Activated T-cell treated with anti-CD3 and anti-CD28 coated beads for 4 hours (primary cell): Measurements from ENCODE around the gene SMAD6.

Experiments used
- DNase-seq: peaks from one replicate; pipeline ENCODE4 v3.0.0-alpha.2; 2020

The SMAD6 gene

DNA sequence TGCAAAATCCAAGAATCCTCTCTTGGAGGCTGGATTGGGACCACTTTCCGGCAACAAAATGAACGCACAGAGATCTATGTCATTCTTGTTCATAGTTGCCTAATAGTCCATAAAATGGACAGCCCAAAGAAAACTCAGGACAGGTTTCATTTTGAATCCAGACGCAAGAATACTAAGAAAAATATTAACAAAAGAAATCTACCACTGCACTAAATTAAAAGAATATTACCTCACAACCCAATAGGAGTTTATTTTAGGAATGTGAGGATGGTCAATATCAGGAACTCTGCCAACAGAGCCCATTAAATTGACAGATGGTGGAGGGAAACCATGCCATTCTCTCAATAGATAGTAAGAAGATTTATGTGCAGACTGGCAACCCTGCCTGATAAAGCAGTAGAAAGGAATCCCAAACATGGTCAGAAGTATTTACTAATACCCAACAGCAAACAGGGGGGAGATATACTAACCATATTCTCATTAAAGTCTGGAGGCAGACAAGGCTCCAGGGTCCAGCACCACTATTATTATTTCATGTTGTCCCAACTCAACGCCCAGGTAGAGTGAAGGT, 127.6 kb downstream of the SMAD6 start:
- no peak for DNase-seq

DNA sequence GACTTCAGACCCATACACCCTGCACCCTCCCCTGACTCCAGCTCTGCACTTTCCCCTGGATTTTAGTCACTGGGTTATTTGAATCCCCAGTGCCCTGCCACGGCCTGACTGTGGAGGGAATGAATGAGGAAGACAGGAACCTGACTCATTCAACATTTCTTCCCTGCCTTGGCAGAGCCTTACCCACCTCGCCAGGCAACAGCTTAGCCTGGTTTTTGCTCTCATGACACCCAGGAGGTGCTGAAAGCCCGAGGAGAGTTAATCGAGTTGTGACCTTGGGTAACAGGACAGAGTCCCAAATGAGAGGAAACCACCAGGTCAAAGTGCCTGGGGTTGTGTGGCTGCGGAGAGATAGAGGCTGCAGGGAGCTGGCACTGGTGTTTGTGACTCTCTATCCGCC, 128.3 kb downstream of the SMAD6 start:
- no peak for DNase-seq

- no peak for DNase-seq
Measured at GRCh38 chr15:66830823-66831222, 128.8 kb downstream of the SMAD6 start.

DNA sequence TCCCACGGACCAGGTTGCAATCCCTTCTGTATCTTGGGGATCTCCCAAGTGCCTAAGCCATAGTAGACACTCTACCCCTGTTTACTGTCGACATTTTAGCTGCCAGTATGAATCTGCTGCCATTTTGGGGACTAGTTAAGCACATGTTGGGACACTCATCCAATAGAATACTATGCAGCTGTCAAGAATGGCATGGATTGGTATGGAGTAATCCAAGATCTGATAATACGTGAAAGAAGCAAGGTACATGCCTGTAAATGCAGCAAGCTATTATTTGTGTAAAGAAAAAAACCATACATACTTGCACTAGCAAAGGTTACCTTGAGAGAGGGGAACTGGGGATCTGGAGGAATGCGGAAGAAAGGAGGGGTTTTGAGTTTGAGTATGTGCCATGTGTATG, 129.3 kb downstream of the SMAD6 start:
- DNase-seq: no peak

DNA sequence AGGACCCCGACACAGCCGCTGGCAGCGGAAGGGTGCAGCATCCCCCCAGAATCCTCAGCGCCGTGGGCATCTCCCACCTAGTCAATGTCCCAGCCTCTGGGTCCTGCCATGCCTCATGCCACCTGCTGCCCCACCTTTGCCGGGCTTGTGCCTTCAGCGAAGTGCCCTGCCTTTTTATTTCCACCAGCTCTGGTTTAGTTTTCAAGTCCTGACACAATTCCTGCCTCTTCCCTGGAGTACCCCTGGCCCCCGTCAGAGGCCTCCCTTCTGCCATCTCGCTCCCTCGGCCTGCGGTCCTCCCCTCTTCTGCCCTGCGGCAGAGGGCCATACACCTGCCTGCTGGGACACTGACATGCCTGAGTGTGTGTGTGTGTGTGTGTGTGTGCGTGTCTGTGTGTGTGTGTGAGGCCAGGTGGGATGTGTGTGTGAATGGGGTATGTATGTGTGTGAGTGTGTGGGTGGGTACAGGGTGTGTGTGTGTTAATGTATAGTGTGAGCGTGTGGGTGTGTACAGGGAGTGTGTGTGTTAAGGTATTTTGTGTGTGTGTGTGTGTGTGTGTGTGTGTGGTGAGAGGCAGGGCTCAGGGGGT, 129.9 kb downstream of the SMAD6 start:
- no peak for DNase-seq
